ENCODE data around the gene EYS. TPM values are rescaled to one million over a fixed set of nuclear protein-coding genes. Genes with fewer than 3 reads are reported as not detected.

Gene EYS
- total RNA-seq, 5 donors from 2014 or later (not counting 1 experiment from before 2014, with no cell fraction given), result not detected

DNA sequence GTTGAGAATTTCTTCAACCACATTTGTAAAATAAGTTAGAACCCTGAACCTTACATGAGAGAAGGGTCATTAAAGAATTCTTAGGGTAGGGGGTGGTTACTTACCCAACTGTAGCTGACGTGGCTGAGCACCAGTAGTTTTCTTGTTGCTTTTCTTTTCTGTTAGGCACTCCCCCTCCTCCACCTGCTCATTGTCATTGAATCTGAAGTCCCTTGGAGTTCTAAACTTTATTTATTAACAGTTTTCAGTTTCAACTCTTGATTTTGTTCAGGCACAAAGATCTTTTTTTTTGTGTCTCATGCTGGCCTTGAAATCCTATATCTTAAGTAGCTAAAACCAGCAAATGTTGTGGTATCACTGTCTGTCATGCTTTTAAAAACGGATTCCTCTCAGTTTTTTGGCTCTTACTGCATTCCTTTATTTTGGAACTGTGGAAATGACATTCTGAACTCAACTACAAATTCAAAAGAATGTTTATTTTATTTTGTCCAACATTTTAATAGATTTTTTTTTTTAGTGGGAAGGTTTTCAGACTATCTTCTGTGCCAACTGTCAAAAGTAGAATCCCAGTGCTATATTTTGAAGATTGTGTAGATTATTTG lies 1606.2 kb downstream of the EYS start:
- POLR2A ChIA-PET, result no interaction called here
- Mint-ChIP-seq H3K9me3 (peaks cover 0 to 23% (median 2%) of the 10 kb centered on the region in 3 donors), H3K36me3 (no peaks in the 10 kb centered on the region), H3K27ac (no peak overlapping the region), H3K27me3 (no peaks in the 10 kb centered on the region), H3K4me1 (no peaks in the 10 kb centered on the region), H3K4me3 (no peak overlapping the region)
- ATAC-seq (replicated peaks in 1 of 4), result no peak
- H3K9me3 ChIP-seq, result no peaks in the 10 kb centered on the region
- H3K4me1 ChIP-seq (ENCODE audit: control insufficient read depth in 1 of 2, extremely low read depth in 1 of 2, insufficient read depth in 2 of 2, low read length in 2 of 2), result no peaks in the 10 kb centered on the region
- no peak for DNase-seq
- no peaks in the 10 kb centered on the region for H3K27me3 ChIP-seq (replicated peaks in 1 of 2; ENCODE audit: control insufficient read depth in 2 of 2, extremely low read depth in 1 of 2, insufficient read depth in 2 of 2, low read length in 1 of 2)
- H3K4me3 ChIP-seq (ENCODE audit: control insufficient read depth in 1 of 2, extremely low read depth in 1 of 2, low read length in 1 of 2), result no peak overlapping the region
- no peaks in the 10 kb centered on the region for H3K36me3 ChIP-seq (ENCODE audit: control insufficient read depth in 2 of 2, extremely low read depth in 1 of 2, insufficient read depth in 1 of 2, low read length in 1 of 2)
- WGBS (ENCODE audit: insufficient coverage), result no CpG with 5 or more reads among the region's 2 CpGs
- no peak overlapping the region for H3K27ac ChIP-seq (ENCODE audit: low read length)
- CTCF ChIA-PET, result no interaction called here

DNA sequence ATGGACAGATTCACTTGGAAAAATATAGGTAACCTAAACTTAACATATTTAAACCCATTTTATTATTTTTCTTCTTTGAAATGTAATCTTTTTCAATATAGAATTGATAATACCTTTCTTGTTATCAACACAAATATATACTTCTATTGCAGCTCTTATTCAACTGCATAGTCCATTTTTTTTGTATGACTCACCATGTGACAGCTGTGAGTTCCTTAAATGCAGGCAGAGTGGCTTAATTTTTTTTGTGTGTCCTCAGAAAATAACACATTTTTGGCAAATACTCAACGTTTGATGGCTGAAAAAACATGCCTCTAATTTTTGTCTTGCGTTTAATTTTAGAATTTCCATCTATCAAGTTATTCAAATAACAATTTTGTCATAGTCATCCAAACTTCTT lies 1616.7 kb downstream of the EYS start:
- Histone ChIP-seq H3K4me3 (ENCODE audit: control insufficient read depth in 1 of 2, extremely low read depth in 1 of 2, low read length in 1 of 2) (no peak overlapping the region), H3K36me3 (ENCODE audit: control insufficient read depth in 2 of 2, extremely low read depth in 1 of 2, insufficient read depth in 1 of 2, low read length in 1 of 2) (no peaks in the 10 kb centered on the region), H3K27ac (ENCODE audit: low read length) (no peak overlapping the region), H3K9me3 (no peaks in the 10 kb centered on the region), H3K27me3 (replicated peaks in 1 of 2; ENCODE audit: control insufficient read depth in 2 of 2, extremely low read depth in 1 of 2, insufficient read depth in 2 of 2, low read length in 1 of 2) (no peaks in the 10 kb centered on the region), H3K4me1 (ENCODE audit: control insufficient read depth in 1 of 2, extremely low read depth in 1 of 2, insufficient read depth in 2 of 2, low read length in 2 of 2) (no peaks in the 10 kb centered on the region)
- ATAC-seq (replicated peaks in 1 of 4), result no peak
- Mint-ChIP-seq H3K36me3 (no peaks in the 10 kb centered on the region), H3K27me3 (no peaks in the 10 kb centered on the region), H3K9me3 (peaks cover 13 to 29% (median 19%) of the 10 kb centered on the region in 3 donors), H3K4me1 (no peaks in the 10 kb centered on the region), H3K4me3 (no peak overlapping the region), H3K27ac (no peak overlapping the region)
- POLR2A ChIA-PET, result no interaction called here
- no peak for DNase-seq
- WGBS (ENCODE audit: insufficient coverage), result no CpG with 5 or more reads among the region's 2 CpGs
- CTCF ChIA-PET, result interaction anchor here in 1 of 2 donors (0.7 kb wide), 1 partner anchor 1540 kb away, joined by 3 read pairs; no protein-coding TSS in a partner anchor

DNA sequence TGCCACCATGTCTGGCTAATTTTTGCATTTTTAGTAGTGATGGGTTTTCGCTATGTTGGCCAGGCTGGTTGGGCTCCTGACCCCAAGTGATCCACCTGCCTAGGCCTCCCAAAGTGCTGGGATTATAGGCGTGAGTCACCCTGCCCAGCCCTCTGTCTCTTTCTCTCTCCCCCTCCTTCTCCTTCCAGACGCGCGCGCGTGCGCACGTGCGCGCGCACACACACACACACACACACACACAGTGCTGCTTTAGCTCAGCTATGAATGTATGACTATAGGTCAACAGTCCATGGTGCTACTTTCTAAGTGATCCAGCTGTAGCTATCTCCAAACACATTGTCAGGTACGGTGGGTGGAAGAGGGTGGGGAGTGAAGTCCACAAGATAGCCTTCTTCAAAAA lies 1621.9 kb downstream of the EYS start:
- H3K27me3 Mint-ChIP-seq, result no peaks in the 10 kb centered on the region
- CTCF ChIA-PET, result no interaction called here
- no peak overlapping the region for H3K4me3 Mint-ChIP-seq
- Histone ChIP-seq H3K4me3 (ENCODE audit: control insufficient read depth in 1 of 2, extremely low read depth in 1 of 2, low read length in 1 of 2) (no peak overlapping the region), H3K4me1 (ENCODE audit: control insufficient read depth in 1 of 2, extremely low read depth in 1 of 2, insufficient read depth in 2 of 2, low read length in 2 of 2) (no peaks in the 10 kb centered on the region), H3K27me3 (replicated peaks in 1 of 2; ENCODE audit: control insufficient read depth in 2 of 2, extremely low read depth in 1 of 2, insufficient read depth in 2 of 2, low read length in 1 of 2) (no peaks in the 10 kb centered on the region), H3K36me3 (ENCODE audit: control insufficient read depth in 2 of 2, extremely low read depth in 1 of 2, insufficient read depth in 1 of 2, low read length in 1 of 2) (no peaks in the 10 kb centered on the region), H3K9me3 (no peaks in the 10 kb centered on the region), H3K27ac (ENCODE audit: low read length) (no peak overlapping the region)
- H3K4me1 Mint-ChIP-seq, result no peaks in the 10 kb centered on the region
- no peak for ATAC-seq (replicated peaks in 1 of 4)
- H3K9me3 Mint-ChIP-seq, result peaks cover 8 to 14% (median 9%) of the 10 kb centered on the region in 3 donors
- no peak for DNase-seq
- no peak overlapping the region for H3K27ac Mint-ChIP-seq
- no peaks in the 10 kb centered on the region for H3K36me3 Mint-ChIP-seq
- WGBS (ENCODE audit: insufficient coverage), result no CpG with 5 or more reads among the region's 13 CpGs
- POLR2A ChIA-PET, result no interaction called here

DNA sequence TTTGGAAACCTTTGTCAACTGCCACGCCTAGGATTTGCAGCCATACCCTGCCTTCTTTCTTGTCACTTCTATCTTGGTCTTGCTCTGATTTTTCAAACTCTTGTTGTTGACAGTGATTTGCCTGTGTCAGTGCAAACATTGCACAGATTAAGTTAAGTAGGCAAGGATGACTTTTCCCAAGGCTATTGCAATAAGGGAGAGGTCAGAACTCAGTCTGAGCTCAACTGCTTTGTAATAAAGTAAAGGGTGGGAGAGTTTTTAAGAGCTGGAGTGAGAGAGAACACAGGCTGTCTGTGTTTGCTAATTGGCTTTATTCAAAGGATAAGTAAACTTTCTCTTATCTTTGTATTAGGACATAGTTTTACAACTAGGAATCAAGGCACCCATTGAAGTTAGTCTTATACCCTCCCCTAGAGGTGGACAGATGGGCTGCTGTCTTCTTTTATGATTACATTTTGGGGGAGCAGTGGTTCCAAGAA lies 1622.8 kb downstream of the EYS start:
- ChIA-PET CTCF (no interaction called here), POLR2A (interaction anchor here in 1 of 2 donors (0.5 kb wide), 1 partner anchor 27 kb away, joined by 6 read pairs; no protein-coding TSS in a partner anchor)
- Histone ChIP-seq H3K27me3 (replicated peaks in 1 of 2; ENCODE audit: control insufficient read depth in 2 of 2, extremely low read depth in 1 of 2, insufficient read depth in 2 of 2, low read length in 1 of 2) (no peaks in the 10 kb centered on the region), H3K9me3 (no peaks in the 10 kb centered on the region), H3K36me3 (ENCODE audit: control insufficient read depth in 2 of 2, extremely low read depth in 1 of 2, insufficient read depth in 1 of 2, low read length in 1 of 2) (no peaks in the 10 kb centered on the region), H3K4me1 (ENCODE audit: control insufficient read depth in 1 of 2, extremely low read depth in 1 of 2, insufficient read depth in 2 of 2, low read length in 2 of 2) (no peaks in the 10 kb centered on the region), H3K4me3 (ENCODE audit: control insufficient read depth in 1 of 2, extremely low read depth in 1 of 2, low read length in 1 of 2) (no peak overlapping the region), H3K27ac (ENCODE audit: low read length) (no peak overlapping the region)
- Mint-ChIP-seq H3K9me3 (peaks cover 7 to 14% (median 8%) of the 10 kb centered on the region in 3 donors), H3K4me3 (no peak overlapping the region), H3K36me3 (no peaks in the 10 kb centered on the region), H3K27me3 (no peaks in the 10 kb centered on the region), H3K4me1 (no peaks in the 10 kb centered on the region), H3K27ac (no peak overlapping the region)
- DNase-seq (no peak), ATAC-seq (replicated peaks in 1 of 4) (no peak)
- 57% methylated on average over 1 of the region's 1 CpG for WGBS (ENCODE audit: insufficient coverage)

DNA sequence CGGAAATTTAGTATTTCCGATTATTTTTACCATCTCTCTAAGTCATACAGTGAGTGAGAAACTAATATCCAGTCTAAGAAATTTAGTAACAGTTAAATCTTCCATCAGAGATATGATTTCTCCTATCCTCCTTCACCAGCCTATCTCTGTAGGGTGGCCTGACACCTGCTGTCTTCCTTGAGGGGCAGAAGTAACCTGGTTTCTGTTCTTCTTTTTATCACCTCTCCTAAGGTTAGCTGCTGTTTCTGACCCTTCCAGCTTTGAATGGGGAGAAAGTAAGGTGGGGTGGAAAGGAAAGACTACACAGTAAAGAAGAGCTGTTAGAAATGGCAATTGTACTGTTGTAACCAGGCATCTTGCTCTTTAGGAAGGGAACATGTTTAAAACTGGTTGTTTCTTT lies 1623.8 kb downstream of the EYS start:
- DNase-seq (no peak), ATAC-seq (replicated peaks in 1 of 4) (no peak)
- ChIA-PET CTCF (no interaction called here), POLR2A (no interaction called here)
- H3K4me3 ChIP-seq (ENCODE audit: control insufficient read depth in 1 of 2, extremely low read depth in 1 of 2, low read length in 1 of 2), result no peak overlapping the region
- WGBS (ENCODE audit: insufficient coverage), result no CpG with 5 or more reads among the region's 2 CpGs
- H3K27me3 Mint-ChIP-seq, result no peaks in the 10 kb centered on the region
- H3K9me3 ChIP-seq, result no peaks in the 10 kb centered on the region
- H3K36me3 ChIP-seq (ENCODE audit: control insufficient read depth in 2 of 2, extremely low read depth in 1 of 2, insufficient read depth in 1 of 2, low read length in 1 of 2), result no peaks in the 10 kb centered on the region
- H3K36me3 Mint-ChIP-seq, result no peaks in the 10 kb centered on the region
- no peaks in the 10 kb centered on the region for H3K4me1 ChIP-seq (ENCODE audit: control insufficient read depth in 1 of 2, extremely low read depth in 1 of 2, insufficient read depth in 2 of 2, low read length in 2 of 2)
- no peaks in the 10 kb centered on the region for H3K4me1 Mint-ChIP-seq
- H3K27me3 ChIP-seq (replicated peaks in 1 of 2; ENCODE audit: control insufficient read depth in 2 of 2, extremely low read depth in 1 of 2, insufficient read depth in 2 of 2, low read length in 1 of 2), result no peaks in the 10 kb centered on the region
- H3K9me3 Mint-ChIP-seq, result peaks cover 7 to 14% (median 8%) of the 10 kb centered on the region in 3 donors
- H3K4me3 Mint-ChIP-seq, result no peak overlapping the region
- H3K27ac Mint-ChIP-seq, result no peak overlapping the region
- H3K27ac ChIP-seq (ENCODE audit: low read length), result no peak overlapping the region

DNA sequence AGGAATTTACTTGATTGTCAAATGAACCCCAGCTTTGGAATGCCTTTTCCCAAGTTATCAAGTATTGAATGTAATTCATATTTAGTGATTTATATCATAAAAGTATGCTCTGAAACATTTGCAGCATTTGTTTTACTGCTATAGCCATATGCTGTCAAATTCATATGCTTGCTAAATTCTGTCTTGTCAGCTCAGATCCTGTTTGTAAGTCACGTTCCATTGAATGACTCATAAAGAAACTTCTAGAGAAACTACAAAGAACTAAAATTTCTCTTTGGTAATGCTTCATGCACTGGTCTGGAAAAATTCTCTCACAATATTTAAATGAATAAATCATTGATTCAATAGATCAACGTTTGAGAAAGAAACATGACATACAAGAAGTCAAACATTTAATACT lies 1625.6 kb downstream of the EYS start:
- H3K27me3 ChIP-seq (replicated peaks in 1 of 2; ENCODE audit: control insufficient read depth in 2 of 2, extremely low read depth in 1 of 2, insufficient read depth in 2 of 2, low read length in 1 of 2), result no peaks in the 10 kb centered on the region
- Mint-ChIP-seq H3K27me3 (no peaks in the 10 kb centered on the region), H3K9me3 (peaks cover 5 to 11% (median 7%) of the 10 kb centered on the region in 3 donors), H3K36me3 (no peaks in the 10 kb centered on the region), H3K4me3 (no peak overlapping the region), H3K27ac (no peak overlapping the region), H3K4me1 (no peaks in the 10 kb centered on the region)
- H3K9me3 ChIP-seq, result no peaks in the 10 kb centered on the region
- H3K27ac ChIP-seq (ENCODE audit: low read length), result no peak overlapping the region
- H3K4me3 ChIP-seq (ENCODE audit: control insufficient read depth in 1 of 2, extremely low read depth in 1 of 2, low read length in 1 of 2), result no peak overlapping the region
- no peak for DNase-seq
- no peaks in the 10 kb centered on the region for H3K36me3 ChIP-seq (ENCODE audit: control insufficient read depth in 2 of 2, extremely low read depth in 1 of 2, insufficient read depth in 1 of 2, low read length in 1 of 2)
- ATAC-seq (replicated peaks in 1 of 4), result no peak
- H3K4me1 ChIP-seq (ENCODE audit: control insufficient read depth in 1 of 2, extremely low read depth in 1 of 2, insufficient read depth in 2 of 2, low read length in 2 of 2), result no peaks in the 10 kb centered on the region
- CTCF ChIA-PET, result no interaction called here
- POLR2A ChIA-PET, result no interaction called here
- WGBS (ENCODE audit: insufficient coverage), result no CpG with 5 or more reads among the region's 2 CpGs

DNA sequence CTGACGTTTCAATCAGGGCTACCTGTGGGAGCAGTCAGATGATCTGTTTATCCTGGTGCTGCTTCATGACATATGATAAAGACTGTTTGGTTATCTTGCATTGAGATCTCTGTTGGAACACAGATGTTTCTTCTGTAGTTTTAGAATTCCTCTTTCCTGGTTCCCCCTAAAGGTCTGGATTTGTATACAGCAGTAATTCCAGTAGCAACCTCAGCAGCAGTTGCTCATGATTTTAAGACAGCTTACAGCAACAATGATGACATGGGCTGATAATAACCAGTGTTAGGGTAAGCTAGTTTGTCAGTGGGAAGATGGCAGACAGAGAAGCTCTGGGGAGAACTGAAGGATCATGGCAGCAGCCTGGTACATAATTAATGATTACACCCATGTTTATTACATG lies 1632.0 kb downstream of the EYS start:
- H3K27me3 Mint-ChIP-seq, result no peaks in the 10 kb centered on the region
- no peaks in the 10 kb centered on the region for H3K27me3 ChIP-seq (replicated peaks in 1 of 2; ENCODE audit: control insufficient read depth in 2 of 2, extremely low read depth in 1 of 2, insufficient read depth in 2 of 2, low read length in 1 of 2)
- H3K27ac ChIP-seq (ENCODE audit: low read length), result no peak overlapping the region
- POLR2A ChIA-PET, result no interaction called here
- ATAC-seq (replicated peaks in 1 of 4) (no peak), DNase-seq (no peak)
- no peaks in the 10 kb centered on the region for H3K4me1 Mint-ChIP-seq
- H3K27ac Mint-ChIP-seq, result no peak overlapping the region
- no peak overlapping the region for H3K4me3 ChIP-seq (ENCODE audit: control insufficient read depth in 1 of 2, extremely low read depth in 1 of 2, low read length in 1 of 2)
- no CpG with 5 or more reads among the region's 1 CpG for WGBS (ENCODE audit: insufficient coverage)
- no peaks in the 10 kb centered on the region for H3K9me3 ChIP-seq
- no peak overlapping the region for H3K4me3 Mint-ChIP-seq
- CTCF ChIA-PET, result no interaction called here
- H3K36me3 Mint-ChIP-seq, result no peaks in the 10 kb centered on the region
- peaks cover 3 to 4% (median 3%) of the 10 kb centered on the region in 3 donors for H3K9me3 Mint-ChIP-seq
- H3K36me3 ChIP-seq (ENCODE audit: control insufficient read depth in 2 of 2, extremely low read depth in 1 of 2, insufficient read depth in 1 of 2, low read length in 1 of 2), result no peaks in the 10 kb centered on the region
- no peaks in the 10 kb centered on the region for H3K4me1 ChIP-seq (ENCODE audit: control insufficient read depth in 1 of 2, extremely low read depth in 1 of 2, insufficient read depth in 2 of 2, low read length in 2 of 2)
